ENCODE measurements around the gene TRMT61B.

The TRMT61B gene

GRCh38 chr2:28855193-28855592, 14.9 kb downstream of the TRMT61B start:
- no peak for DNase-seq

GRCh38 chr2:28842042-28842441, 28.1 kb downstream of the TRMT61B start:
- no peak for DNase-seq

GRCh38 chr2:28838971-28839370, 31.1 kb downstream of the TRMT61B start:
- DNase-seq = no peak

- no peak for DNase-seq
Measured at GRCh38 chr2:28835781-28836180, 34.3 kb downstream of the TRMT61B start.

- no peak for DNase-seq
Measured at GRCh38 chr2:28833740-28834470, 36.2 kb downstream of the TRMT61B start.

DNA sequence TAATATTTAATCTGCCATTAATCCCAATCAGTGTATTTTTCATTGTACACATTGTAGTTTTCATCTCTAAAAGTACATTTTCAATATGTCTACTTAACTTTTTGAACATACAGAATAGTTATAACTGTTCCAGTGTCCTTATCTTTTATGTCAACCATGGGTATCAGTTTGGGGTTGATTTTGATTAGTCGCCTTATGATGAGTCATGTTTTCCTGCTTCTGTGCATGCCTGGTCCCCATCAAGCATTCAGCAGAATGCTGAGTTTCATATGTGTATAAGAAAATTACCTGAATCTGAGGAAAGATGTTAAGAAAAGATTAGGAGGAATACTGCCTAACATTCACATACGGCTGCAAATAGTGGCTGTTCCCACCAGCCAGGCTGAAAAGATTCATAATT, 41.7 kb downstream of the TRMT61B start:
- DNase-seq = no peak

GRCh38 chr2:28824870-28825269, 45.2 kb downstream of the TRMT61B start:
- DNase-seq = no peak

DNA sequence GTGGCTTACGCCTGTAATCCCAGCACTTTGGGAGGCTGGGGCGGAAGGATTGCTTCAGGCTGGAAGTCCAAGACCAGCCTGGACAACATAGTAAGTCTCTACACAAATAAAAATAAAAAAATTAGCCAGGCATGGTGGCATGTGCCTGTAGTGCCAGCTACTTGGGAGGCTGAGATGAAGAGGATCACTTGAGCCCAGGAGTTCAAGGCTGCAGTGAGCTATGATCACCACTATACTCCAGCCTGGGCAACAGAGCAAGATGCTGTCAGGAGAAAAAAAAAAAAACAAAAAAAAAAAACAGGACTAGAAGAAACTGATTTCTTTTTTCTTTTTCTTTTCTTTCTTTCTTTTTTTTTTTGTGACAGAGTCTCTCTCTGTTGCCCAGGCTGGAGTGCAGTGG, 45.9 kb downstream of the TRMT61B start:
- no peak for DNase-seq

DNA sequence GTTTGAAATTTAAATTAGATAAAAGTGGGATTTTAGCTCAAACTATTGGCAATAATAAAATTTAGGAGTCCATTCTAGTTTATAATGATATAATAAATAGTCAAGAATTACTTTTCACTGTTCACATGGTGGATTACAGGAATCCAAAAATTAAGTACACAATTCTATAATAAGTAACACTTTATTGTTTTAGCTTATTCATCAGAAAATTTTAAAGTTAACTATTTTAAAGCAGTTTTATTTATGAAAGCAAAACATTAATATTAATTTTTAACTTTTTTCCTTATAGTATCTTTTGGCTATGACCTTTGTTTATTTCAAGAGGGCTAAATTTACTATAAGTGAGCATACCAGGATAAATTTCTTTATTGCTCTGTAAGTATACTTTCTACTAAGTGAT, 48.1 kb downstream of the TRMT61B start:
- DNase-seq = no peak

- DNase-seq = peak; percentile 46 to 74
Measured at GRCh38 chr2:28821295-28821958, 48.7 kb downstream of the TRMT61B start.

GRCh38 chr2:28818053-28818452, 52.1 kb downstream of the TRMT61B start:
- DNase-seq = no peak

DNA sequence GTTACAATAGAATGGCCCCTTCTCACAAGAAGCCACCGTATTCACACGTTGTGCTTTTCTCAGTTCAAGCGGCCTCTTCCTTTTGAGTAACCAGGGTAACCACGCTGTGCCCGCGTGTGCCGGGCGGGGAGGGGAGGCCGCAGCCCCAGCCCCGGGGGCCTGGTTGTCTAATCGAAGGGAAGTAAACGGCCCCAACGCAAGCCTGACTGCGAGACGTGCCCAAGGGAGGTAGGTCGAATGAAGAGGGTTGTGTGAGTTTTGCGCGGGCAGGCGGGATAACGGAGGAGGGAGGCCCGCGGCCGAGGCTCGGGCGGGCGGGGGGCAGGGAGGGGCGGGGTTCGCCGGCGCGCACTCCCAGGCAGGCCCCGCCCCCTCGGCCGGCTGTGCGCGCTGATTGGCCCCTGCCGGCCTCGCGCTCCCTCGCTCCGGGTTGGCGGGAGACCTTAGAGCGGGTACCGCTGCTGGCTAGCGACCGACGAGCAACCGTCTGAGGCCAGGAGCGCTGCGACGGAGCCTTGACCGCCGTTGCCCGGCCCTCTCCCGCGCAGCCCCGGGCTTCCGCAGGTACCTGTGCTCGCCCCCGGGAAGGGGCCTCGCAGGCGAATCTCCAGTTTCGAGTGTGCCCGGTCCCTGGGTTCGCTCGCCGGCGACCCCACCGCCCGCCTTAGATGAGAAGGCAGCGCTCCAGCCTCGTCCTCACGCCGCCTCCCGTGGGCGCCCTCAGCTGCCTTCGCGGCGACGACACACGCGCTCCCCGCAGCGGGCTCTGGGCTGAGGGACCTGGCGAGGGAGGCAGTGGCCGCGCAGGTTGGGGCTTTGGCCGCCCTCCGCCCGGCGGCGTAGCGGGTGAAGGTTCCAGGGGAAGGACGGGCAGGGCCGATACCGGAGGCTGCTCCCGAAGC, 59.5 kb downstream of the TRMT61B start, which contains the start of gene SPDYA:
TSS of gene SPDYA (plus strand) at position 451 of the 902 bp plus-strand sequence. CDS start 5,181 bp downstream, outside the sequence.
- DNase-seq = peak; percentile 82 to 86

- no peak for DNase-seq
Measured at GRCh38 chr2:28809927-28810326, 60.2 kb downstream of the TRMT61B start.

DNA sequence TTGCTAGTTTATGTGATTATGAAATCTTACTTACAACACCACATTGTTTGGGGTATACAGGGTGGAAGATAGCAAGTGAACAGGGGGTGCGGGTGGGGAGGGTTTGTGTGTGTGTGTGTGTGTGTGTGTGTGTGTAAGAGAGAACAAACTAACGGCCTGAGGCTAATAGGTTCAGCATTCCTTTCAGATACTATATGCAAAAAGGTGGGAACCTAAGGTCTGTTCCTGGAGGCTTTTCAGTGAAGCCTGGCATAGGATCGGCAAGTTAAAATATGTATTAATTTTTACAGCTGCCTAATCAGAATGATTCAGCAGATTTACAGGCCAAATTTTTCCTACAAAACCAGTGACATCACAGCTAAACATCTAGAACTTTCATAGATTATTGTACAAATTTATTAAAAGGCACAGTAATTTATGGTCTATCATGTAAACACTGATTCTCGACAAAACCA, 67.1 kb downstream of the TRMT61B start:
- no peak for DNase-seq

- DNase-seq = no peak
Measured at GRCh38 chr2:28801726-28802125, 68.4 kb downstream of the TRMT61B start.
